HG03565 (cell line): ENCODE data around the gene AGTR1.

Experiments used
- ATAC-seq: cut with Tn5 transposase; IDR thresholded peaks from one replicate; pipeline ENCODE4 v1.9.1; 2021; ENCODE audit warnings: mild to moderate bottlenecking, moderate library complexity; ENCODE audit not compliant: unreplicated experiment

The AGTR1 gene

DNA sequence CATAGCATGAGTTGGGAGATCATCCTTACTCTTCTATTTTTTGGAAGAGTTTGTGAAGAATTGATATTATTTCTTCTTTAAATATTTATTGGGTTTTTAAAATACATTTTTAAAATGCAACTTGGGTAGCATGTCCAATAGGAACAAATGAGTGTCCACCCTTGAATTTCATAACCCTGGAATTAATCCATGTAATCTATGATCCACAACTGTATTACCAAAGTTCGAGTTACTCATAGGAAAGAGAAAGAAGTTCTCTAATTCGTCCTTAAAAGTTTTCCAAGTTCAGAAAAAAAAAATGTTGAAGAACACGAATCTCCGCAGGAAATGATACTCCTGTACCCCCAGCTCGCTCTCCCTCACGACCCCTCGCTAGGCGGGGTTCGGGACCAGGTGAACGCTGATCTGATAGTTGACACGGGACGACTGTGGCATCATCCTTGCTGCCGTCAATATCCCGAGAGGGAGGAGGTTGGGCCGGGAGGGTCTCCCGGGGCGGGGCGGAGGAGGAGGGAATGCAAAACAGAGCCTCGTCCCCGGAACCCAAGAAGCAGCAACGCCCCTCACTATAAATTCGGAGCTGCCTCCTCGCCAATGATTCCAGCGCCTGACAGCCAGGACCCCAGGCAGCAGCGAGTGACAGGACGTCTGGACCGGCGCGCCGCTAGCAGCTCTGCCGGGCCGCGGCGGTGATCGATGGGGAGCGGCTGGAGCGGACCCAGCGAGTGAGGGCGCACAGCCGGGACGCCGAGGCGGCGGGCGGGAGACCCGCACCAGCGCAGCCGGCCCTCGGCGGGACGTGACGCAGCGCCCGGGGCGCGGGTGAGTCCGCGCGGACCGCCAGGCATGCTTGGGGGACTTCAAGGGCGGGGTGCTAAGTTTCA lies at the start of gene AGTR1:
Gene AGTR1, plus strand, starts transcription at position 598 of the 884 bp plus-strand sequence. CDS start 43,133 bp downstream, outside the sequence.
- no peak for ATAC-seq

DNA sequence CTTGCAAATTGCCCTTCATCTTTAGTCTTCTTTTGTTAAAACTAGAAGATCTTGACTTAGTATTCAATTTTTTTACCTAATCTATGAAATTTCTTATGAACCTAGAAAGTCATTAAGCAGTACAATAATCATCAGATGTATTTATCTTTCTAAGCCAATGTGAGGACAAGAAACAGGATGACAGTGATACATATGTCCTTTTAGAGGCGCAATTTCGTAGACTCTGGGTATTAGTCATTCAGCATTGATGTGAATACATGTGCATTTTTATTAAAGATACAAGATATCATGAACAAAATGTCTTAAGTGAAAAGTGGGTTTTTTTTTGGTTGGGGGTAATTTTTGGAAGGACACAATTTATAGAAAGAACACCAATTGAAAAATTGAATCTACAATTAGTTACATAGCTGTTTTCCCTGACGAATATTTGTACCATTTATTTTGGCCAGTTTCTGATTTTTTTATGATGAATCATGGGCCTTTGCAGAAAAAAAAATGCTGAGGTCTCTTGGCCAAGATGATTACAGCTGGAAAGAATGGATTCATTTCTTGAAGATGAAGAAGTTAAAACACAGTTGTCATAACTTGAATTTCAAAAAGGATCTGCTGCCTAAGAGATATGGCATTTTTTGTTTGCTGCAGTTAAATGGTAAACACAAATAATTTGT lies 48.9 kb upstream of the AGTR1 start:
- ATAC-seq, result no peak

- ATAC-seq, result no peak
These were observed 46.2 kb upstream of the AGTR1 start for GRCh38 chr3:148651549-148651948.

GRCh38 chr3:148654433-148654832 lies 43.3 kb upstream of the AGTR1 start:
- no peak for ATAC-seq

DNA sequence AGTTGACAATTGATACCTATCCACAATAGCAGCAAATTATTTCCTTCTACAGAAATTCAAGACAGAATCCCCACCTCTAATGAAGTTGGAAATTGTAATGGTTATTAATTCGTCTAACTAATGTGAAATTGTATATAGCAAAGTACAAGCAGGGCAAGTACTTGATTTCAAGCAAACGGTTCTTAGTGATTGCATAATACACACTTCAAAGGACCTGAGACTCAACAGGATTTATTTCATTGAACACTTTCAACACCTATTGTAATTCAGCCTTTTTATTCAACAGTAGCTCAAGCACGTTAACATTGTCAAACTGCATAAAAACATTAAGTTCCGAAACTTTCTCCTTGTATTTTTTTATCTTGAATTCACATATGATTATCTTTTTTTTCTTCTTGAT lies 40.2 kb upstream of the AGTR1 start:
- no peak for ATAC-seq

DNA sequence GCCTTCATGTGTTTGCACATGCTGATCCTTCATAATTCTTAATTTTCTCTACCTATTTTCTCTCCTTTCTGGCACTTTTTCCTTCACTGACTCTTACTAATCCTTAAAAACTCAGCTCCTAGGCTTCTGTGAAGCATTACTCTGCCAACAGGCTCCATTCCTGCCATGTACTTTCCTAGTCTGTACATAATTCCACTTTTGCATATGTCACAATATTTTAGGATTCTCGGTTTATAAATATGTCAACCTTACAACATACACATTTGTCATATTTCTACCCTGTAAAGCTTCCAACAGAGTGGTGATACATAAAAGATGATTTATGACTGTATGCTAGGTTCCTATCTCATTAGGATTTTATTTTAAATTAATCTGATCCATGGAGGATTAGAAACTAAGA lies 38.2 kb upstream of the AGTR1 start:
- ATAC-seq, result no peak

DNA sequence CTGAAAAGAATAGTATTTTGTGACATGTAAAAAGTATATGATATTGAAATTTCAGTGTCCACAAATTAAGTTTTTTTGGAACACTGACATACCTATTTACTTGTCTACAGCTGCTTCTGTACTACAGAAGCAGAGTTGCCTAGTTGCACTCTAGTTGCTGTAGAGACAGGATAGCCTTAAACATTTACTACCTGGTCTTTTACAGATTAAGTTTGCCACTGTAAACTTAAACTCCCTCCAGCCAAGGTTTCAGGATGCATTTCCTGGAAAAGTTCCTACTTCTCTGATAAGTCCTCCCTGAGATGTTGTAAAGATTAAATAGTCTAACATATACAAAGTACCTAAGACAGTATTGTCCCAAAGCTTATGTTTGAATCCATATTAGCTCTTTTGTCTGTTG lies 17.4 kb upstream of the AGTR1 start:
- no peak for ATAC-seq

GRCh38 chr3:148681080-148681479 lies 16.6 kb upstream of the AGTR1 start:
- no peak for ATAC-seq

- no peak for ATAC-seq
These were observed 14.7 kb upstream of the AGTR1 start for GRCh38 chr3:148682997-148683396.

- no peak for ATAC-seq
These were observed 3.6 kb upstream of the AGTR1 start for GRCh38 chr3:148694116-148694515.

DNA sequence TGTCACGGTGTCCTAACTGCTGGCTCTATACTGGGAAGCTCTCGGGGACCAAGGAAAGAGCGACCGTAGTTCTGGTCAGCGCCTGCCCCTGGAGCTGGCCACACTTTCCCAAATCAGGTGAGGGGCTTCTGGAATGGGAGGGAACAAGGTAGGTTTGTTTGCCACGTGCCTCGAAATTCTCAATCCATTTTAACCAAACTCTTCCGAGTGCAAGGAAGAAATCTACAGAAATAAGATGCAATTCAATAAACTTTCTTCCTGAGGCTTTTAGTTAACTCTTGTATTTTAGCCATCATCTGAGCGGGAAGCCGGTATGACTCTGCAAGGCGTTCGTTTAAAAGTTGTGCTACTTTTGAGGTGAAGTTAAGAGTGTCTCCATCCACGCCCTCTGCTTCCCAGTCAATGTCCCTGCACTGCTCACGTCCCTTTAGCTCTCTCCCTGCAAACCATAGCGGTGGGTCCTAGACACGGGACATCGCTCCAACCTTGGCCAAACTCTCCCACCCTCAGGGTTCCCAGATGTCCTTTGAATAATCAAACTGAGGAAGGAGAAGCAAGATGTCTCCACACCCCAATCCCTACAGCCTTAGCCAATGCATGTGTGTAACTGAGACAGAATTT lies 597 bp downstream of the AGTR1 start:
- no peak for ATAC-seq

DNA sequence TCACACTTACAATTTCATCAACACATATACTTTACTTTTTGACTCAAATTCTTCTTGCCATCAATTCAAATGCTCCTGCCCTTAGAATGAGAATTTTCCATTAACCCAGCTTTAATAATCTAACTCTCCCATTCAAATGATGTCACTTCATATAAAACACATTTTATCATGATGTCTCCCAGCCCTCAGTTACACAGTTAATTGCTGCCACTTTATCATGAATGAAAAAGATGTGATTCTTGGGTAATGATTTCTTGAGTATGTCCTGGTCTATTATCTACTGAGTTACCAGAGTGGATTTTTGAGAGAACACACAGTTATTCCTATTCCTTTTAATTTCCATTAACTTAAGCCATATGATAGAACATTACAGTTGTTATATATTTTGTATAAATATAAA lies 7.6 kb downstream of the AGTR1 start:
- ATAC-seq, result no peak

DNA sequence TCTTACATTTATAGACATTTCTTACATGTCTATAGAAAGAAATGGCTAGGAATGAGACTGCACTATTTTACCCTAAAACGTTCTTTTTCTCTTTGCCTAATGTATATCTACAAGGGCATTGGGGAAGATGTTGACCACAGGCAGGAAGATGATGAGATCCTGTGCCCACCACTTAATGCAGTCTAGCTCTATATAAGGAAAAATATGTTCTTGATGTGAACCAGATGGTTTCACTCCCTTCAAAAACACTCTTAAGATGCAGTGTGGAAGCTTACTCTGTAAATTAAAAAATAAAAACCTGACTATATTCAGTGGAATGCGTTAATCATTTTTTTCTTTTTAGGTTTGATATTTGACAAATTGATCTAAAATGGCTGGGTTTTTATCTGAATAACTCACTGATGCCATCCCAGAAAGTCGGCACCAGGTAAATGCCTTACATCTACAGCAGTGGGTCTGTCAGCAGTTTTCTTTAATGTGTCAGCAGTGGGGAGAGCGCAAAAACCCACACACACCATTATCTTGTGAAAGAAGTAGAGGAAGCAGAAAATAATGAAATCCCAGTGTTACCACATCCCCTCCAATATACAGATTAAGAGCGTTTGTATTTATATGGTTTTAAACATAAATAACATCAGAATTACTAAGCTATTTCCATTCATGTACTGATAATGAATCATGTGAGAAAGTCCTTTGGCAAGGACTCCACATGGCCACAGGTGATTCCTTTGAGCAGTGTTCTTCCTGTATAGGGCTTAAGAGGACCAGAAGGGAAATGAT lies 10.1 kb downstream of the AGTR1 start:
- no peak for ATAC-seq

GRCh38 chr3:148708409-148708808 lies 10.7 kb downstream of the AGTR1 start:
- no peak for ATAC-seq

DNA sequence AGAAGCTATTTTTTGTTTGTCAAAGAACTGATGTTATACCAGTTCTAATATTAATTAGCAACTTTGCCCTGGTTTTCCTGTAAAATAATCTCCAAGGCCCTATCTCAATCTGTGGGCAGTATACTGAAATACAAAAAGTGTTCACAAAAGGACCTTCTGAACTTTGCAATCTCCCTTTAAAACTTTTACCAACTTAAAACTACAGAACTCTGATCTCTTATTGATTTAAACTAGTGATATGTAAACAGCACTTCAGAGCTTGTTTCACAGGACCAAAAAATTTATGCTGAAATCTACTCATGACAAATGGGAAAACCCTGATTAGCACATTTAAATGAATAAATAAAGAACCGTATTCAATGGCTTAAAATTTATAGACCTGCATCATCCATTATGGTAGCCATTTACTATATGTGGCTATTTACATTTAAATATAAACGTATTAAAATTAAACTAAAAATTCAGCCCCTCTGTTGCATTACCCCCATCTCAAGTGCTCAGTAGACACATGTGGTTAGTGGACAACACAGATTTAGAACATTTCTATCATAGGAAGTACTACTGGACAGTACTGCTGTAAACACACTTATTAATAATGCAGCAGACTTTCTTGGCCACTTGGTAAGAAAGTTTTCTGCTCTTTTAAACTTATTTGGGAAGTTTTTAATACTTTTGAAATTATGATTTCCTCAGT lies 12.0 kb downstream of the AGTR1 start:
- no peak for ATAC-seq

- ATAC-seq, result no peak
These were observed 13.0 kb downstream of the AGTR1 start for GRCh38 chr3:148710665-148711064.

DNA sequence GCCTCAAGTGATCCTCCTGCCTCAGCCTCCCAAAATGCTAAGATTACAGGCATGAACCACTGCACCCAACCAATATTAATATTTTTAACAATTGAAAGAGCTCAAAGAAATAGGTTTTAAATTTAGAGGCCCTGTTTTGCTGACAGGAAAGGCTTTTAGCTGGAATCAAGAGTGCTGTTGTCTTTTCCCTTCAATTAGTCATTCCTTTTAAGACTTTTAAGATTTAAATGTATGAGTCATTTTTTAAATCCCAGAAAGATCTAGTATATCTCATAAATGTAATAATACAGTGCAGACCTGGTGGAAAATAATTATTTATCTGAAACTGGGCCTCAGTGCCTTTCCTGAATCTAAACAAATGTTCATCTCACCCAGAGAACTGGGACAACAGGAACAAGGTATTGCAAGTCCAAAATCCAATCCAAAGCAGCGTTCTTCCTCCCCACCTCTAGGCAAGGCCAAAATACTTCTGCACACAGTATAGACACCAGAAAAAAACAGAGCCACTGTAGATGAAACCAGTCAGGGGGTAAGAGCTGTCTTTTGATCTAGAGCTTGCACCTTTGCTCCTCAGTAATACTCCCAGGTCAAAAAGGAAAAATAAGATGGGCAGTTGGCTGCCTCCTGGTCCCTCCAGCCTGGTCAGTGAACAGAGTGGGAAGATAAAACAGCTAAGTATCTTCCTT lies 14.4 kb downstream of the AGTR1 start:
- no peak for ATAC-seq

DNA sequence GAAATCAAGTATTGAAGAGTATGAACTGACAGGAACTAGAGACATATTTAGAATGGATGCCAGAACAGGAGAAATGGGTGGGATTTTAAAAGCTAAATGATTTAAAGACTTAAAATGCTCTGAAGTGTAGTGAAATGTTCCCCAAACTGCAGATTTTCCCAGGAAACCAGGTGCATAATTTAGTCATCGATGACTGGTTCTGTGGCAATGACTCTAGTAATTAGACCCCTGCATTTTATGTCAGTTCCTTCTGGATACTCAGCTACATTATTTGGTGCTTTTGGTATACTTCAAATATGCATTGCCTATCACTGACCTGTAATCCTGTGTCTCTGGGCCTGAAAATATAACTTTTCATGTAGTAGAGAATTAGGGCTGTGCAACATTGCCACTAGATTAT lies 16.8 kb downstream of the AGTR1 start:
- no peak for ATAC-seq

DNA sequence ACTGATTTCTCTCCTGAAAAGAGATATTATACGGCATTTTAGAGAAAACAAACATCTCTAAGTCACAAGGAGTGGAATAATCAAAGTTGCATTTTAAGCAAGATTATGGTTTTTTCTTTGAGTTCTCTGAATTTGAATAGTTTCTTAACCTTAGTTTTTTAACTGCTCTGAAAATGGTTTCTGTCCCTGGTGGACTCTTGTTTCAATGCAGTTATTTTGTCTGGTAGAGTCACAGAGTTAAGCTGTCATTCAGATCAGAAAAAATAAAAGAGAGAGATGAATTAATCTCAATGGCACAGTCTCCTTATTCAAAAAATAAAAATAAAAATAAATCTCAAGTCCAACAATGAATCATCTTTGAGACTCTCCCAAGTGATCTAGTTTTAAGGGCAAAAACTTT lies 19.0 kb downstream of the AGTR1 start:
- ATAC-seq, result no peak
